Activated naive CD4-positive, alpha-beta T cell treated with Interleukin-2 at 50 U/mL for 16 hours (primary cell): ENCODE results near the gene PRDX6.
"Not testable (repeated sequence)": the region's sequence is repeated elsewhere in the genome, so short reads cannot be mapped to it uniquely, and the experiment has no call there.

Source experiments
- DNase-seq: peaks from one replicate; pipeline ENCODE4 v3.0.0-alpha.2; 2020

Gene PRDX6

GRCh38 chr1:173502104-173502503, 25.0 kb downstream of the PRDX6 start:
- no peak for DNase-seq

GRCh38 chr1:173503391-173503790, 26.3 kb downstream of the PRDX6 start:
- no peak for DNase-seq

GRCh38 chr1:173504268-173504667, 27.1 kb downstream of the PRDX6 start:
- no peak for DNase-seq

- DNase-seq, result no peak
Observed at GRCh38 chr1:173505391-173505790, 28.3 kb downstream of the PRDX6 start.

GRCh38 chr1:173506437-173506836, 29.3 kb downstream of the PRDX6 start:
- no peak for DNase-seq

- DNase-seq, result no peak
Observed at GRCh38 chr1:173507205-173507846, 30.2 kb downstream of the PRDX6 start.

GRCh38 chr1:173507847-173508209, 30.7 kb downstream of the PRDX6 start:
- DNase-seq, result no peak

GRCh38 chr1:173508541-173508940, 31.4 kb downstream of the PRDX6 start:
- no peak for DNase-seq

- DNase-seq, result no peak
Observed at GRCh38 chr1:173509797-173510196, 32.7 kb downstream of the PRDX6 start.

- DNase-seq, result not testable (repeated sequence)
Observed at GRCh38 chr1:173514503-173514902, 37.4 kb downstream of the PRDX6 start.

- no peak for DNase-seq
Observed at GRCh38 chr1:173520799-173521198, 43.7 kb downstream of the PRDX6 start.

GRCh38 chr1:173523329-173523728, 46.2 kb downstream of the PRDX6 start:
- no peak for DNase-seq

- DNase-seq, result no peak
Observed at GRCh38 chr1:173525926-173526325, 48.8 kb downstream of the PRDX6 start.

- DNase-seq, result no peak
Observed at GRCh38 chr1:173527151-173527826, 50.2 kb downstream of the PRDX6 start.

GRCh38 chr1:173529106-173529505, 52.0 kb downstream of the PRDX6 start:
- DNase-seq, result no peak

GRCh38 chr1:173530795-173531693, 53.9 kb downstream of the PRDX6 start:
- DNase-seq, result no peak

GRCh38 chr1:173532237-173532636, 55.1 kb downstream of the PRDX6 start:
- DNase-seq, result no peak

GRCh38 chr1:173536223-173536622, 59.1 kb downstream of the PRDX6 start:
- no peak for DNase-seq
